ENCODE data around the gene ABLIM3. TPM values are rescaled to one million over a fixed set of nuclear protein-coding genes. Genes with fewer than 3 reads are reported as not detected.
A peak's percentile ranks its signal among the peaks of the same experiment; 100 is the strongest.

The ABLIM3 gene
- total and polyA plus RNA-seq, 10 of the 15 experiments (the other 5 are each of a cell fraction or from before 2014, with no cell fraction given) = 0.03 TPM; not detected in 9

DNA sequence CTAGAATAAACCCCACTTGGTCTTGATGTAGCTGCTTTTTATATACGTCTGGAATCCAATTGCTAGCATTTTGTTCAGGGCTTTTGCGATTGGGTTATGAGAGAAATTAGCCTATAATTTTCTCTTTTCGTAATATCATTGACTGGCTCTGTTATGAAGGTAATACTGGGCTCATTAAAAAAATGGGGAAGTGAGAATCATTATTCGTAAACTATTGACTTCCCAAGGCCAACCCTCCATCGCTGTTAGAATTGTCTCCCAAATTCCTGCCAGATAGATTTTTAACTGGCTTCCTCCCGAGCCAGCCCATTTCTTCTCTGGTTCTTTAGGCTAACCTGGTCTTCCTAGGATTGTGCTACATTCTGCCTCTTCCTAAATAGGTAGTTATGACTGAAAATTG is 168.1 kb downstream of the ABLIM3 start:
- no peaks in the 10 kb centered on the region for H3K9me3 ChIP-seq (replicated peaks; ENCODE audit: control insufficient read depth, insufficient read depth, low read length)
- H3K4me3 ChIP-seq = no peak overlapping the region
- no peak for FAIRE-seq
- 0 out of 3 replicates have a peak, but pooled peaks have one; percentile 27 for ATAC-seq
- no TSS peak for BruUV-seq (replicated peaks)
- H3K4me2 ChIP-seq (ENCODE audit: control insufficient read depth, insufficient read depth) = no peak overlapping the region
- ChIA-PET SMC1A (ENCODE audit: uncharacterized antibody, unreplicated experiment) (interaction anchor here (0.8 to 1.1 kb wide), 2 partner anchors 67 to 124 kb away, joined by 3 read pairs; no protein-coding TSS in a partner anchor), CTCF (interaction anchor here (1.1 to 2.4 kb wide), 4 partner anchors 8 to 62 kb away, joined by 3 to 7 read pairs (median 6); no protein-coding TSS in a partner anchor), RAD21 (ENCODE audit: unreplicated experiment) (no interaction called here), POLR2A (no interaction called here)
- in situ Hi-C loops (cut with MboI) = no loop called here
- H3K27me3 ChIP-seq (replicated peaks in 1 of 2; ENCODE audit: control insufficient read depth in 2 of 2, insufficient read depth in 2 of 2, low read length in 1 of 2) = peaks cover 0 to 2% of the 10 kb centered on the region in 2 experiments; a peak in 3 of 4 replicates
- H3K4me1 ChIP-seq (ENCODE audit: control insufficient read depth, insufficient read depth, low read length) = no peaks in the 10 kb centered on the region
- H3K27ac ChIP-seq (ENCODE audit: control insufficient read depth, insufficient read depth) = no peak overlapping the region
- TF ChIP-seq SREBF1 (IDR thresholded peaks at IDR 0.05; ENCODE audit: low read length) (no peak), NFXL1 (IDR thresholded peaks at IDR 0.05; ENCODE audit: borderline replicate concordance) (no peak), ESRRA (IDR thresholded peaks at IDR 0.05; ENCODE audit: low read length) (no peak), ZNF384 (IDR thresholded peaks at IDR 0.05; ENCODE audit: borderline replicate concordance, low read depth, low read length) (no peak), FOS (IDR thresholded peaks at IDR 0.05; ENCODE audit: borderline replicate concordance, extremely low read depth, insufficient read length) (no peak), TBL1XR1 (IDR thresholded peaks at IDR 0.05; ENCODE audit: low read depth, low read length) (no peak), NFIC (IDR thresholded peaks at IDR 0.05; ENCODE audit: low read depth, low read length) (no peak), SPI1 (IDR thresholded peaks at IDR 0.05; ENCODE audit: borderline replicate concordance, insufficient read depth, low read depth, low read length) (peak; percentile 78), MTA2 (IDR thresholded peaks at IDR 0.05; ENCODE audit: low read depth) (peak; percentile 43; the same call in 1 of the 2 replicates)
- H3K36me3 ChIP-seq (ENCODE audit: control insufficient read depth in 2 of 2, insufficient read depth in 2 of 2, low read length in 1 of 2) = no peaks in the 10 kb centered on the region
- 23% methylated on average over 6 of the region's 6 CpGs for whole genome bisulfite sequencing (ENCODE audit: insufficient coverage, insufficient replicate concordance, low lambda C conversion rate, missing lambda C conversion rate)
- H2AFZ ChIP-seq (ENCODE audit: control insufficient read depth, low read depth, low read length) = no peak overlapping the region
- DNase-seq (ENCODE audit: low read depth, low spot score) = no peak
- H3K79me2 ChIP-seq (ENCODE audit: control insufficient read depth, insufficient read depth, low read length) = no peaks in the 10 kb centered on the region
- H3K9ac ChIP-seq (ENCODE audit: control insufficient read depth, insufficient read depth, low read length) = no peak overlapping the region
- no peaks in the 10 kb centered on the region for H4K20me1 ChIP-seq (ENCODE audit: control insufficient read depth, insufficient read depth)
- intact Hi-C loops (cut with micrococcal nuclease; ENCODE audit: unreplicated experiment) = no loop called here

Other genes starting within 250 kb of the ABLIM3 start
- not detected in 2 replicates for gene SH3TC2, start 78.4 kb upstream of the ABLIM3 start, total RNA-seq (2014; rRNA removed)
- not detected in 2 replicates for gene SH3TC2, start 78.4 kb upstream of the ABLIM3 start, total RNA-seq (2014; rRNA removed; fragmentation: Illumina TruSeq; extraction: Trizol)
- not detected in 2 replicates for gene SH3TC2, start 78.4 kb upstream of the ABLIM3 start, total RNA-seq (2021)
- gene SH3TC2, start 78.4 kb upstream of the ABLIM3 start, polyA plus RNA-seq (2011; rRNA removed) = not detected in 2 replicates
- not detected in 2 replicates for gene SH3TC2, start 78.4 kb upstream of the ABLIM3 start, polyA plus RNA-seq (2014; fragmentation: Illumina TruSeq; extraction: Trizol)
- gene SH3TC2, start 78.4 kb upstream of the ABLIM3 start, polyA plus RNA-seq (2014; fragmentation: Nextera tagmentation; extraction: Ambion mirVana) = not detected
- not detected in 2 replicates for gene SH3TC2, start 78.4 kb upstream of the ABLIM3 start, polyA plus RNA-seq (2014; rRNA removed)
- not detected for gene SH3TC2, start 78.4 kb upstream of the ABLIM3 start, polyA plus RNA-seq (2016; fragmentation: Nextera tagmentation; extraction: Ambion mirVana)
- not detected in 2 replicates for gene AFAP1L1, start 130.4 kb downstream of the ABLIM3 start, total RNA-seq (2014; rRNA removed)
- not detected in 2 replicates for gene AFAP1L1, start 130.4 kb downstream of the ABLIM3 start, total RNA-seq (2014; rRNA removed; fragmentation: Illumina TruSeq; extraction: Trizol)
- gene AFAP1L1, start 130.4 kb downstream of the ABLIM3 start, total RNA-seq (2021) = not detected in 2 replicates
- gene AFAP1L1, start 130.4 kb downstream of the ABLIM3 start, polyA plus RNA-seq (2011; rRNA removed) = not detected in 2 replicates
- not detected in 2 replicates for gene AFAP1L1, start 130.4 kb downstream of the ABLIM3 start, polyA plus RNA-seq (2014; fragmentation: Illumina TruSeq; extraction: Trizol)
- under 1 TPM in 1 of 2 experiments, not detected in 1; 0.11 TPM for gene AFAP1L1, start 130.4 kb downstream of the ABLIM3 start, polyA plus RNA-seq (2014; fragmentation: Nextera tagmentation; extraction: Ambion mirVana)
- not detected in 2 replicates for gene AFAP1L1, start 130.4 kb downstream of the ABLIM3 start, polyA plus RNA-seq (2014; rRNA removed)
- gene AFAP1L1, start 130.4 kb downstream of the ABLIM3 start, polyA plus RNA-seq (2016; fragmentation: Nextera tagmentation; extraction: Ambion mirVana) = not detected
- gene GRPEL2, start 204.0 kb downstream of the ABLIM3 start, total RNA-seq (2014; rRNA removed) = 17.3 and 21.5 TPM in 2 replicates
- gene GRPEL2, start 204.0 kb downstream of the ABLIM3 start, total RNA-seq (2014; rRNA removed; fragmentation: Illumina TruSeq; extraction: Trizol) = 15.5 and 16.8 TPM in 2 replicates
- 16.8 and 19.7 TPM in 2 replicates for gene GRPEL2, start 204.0 kb downstream of the ABLIM3 start, total RNA-seq (2021)
- gene GRPEL2, start 204.0 kb downstream of the ABLIM3 start, polyA plus RNA-seq (2011; rRNA removed) = 20.2 and 28.1 TPM in 2 replicates
- gene GRPEL2, start 204.0 kb downstream of the ABLIM3 start, polyA plus RNA-seq (2014; fragmentation: Illumina TruSeq; extraction: Trizol) = 13.7 and 16.3 TPM in 2 replicates
- 1 to 10 TPM; 4.4 to 7.6 TPM for gene GRPEL2, start 204.0 kb downstream of the ABLIM3 start, polyA plus RNA-seq (2014; fragmentation: Nextera tagmentation; extraction: Ambion mirVana)
- gene GRPEL2, start 204.0 kb downstream of the ABLIM3 start, polyA plus RNA-seq (2014; rRNA removed) = 10.2 and 10.4 TPM in 2 replicates
- 10 to 100 TPM; 12.5 to 14.5 TPM for gene GRPEL2, start 204.0 kb downstream of the ABLIM3 start, polyA plus RNA-seq (2016; fragmentation: Nextera tagmentation; extraction: Ambion mirVana)
- gene PCYOX1L, start 216.6 kb downstream of the ABLIM3 start, total RNA-seq (2014; rRNA removed) = 12.4 and 13.4 TPM in 2 replicates
- gene PCYOX1L, start 216.6 kb downstream of the ABLIM3 start, total RNA-seq (2014; rRNA removed; fragmentation: Illumina TruSeq; extraction: Trizol) = 10.3 and 10.5 TPM in 2 replicates
- 13.4 and 13.5 TPM in 2 replicates for gene PCYOX1L, start 216.6 kb downstream of the ABLIM3 start, total RNA-seq (2021)
- gene PCYOX1L, start 216.6 kb downstream of the ABLIM3 start, polyA plus RNA-seq (2011; rRNA removed) = 8.0 and 9.6 TPM in 2 replicates
- 12.6 and 15.4 TPM in 2 replicates for gene PCYOX1L, start 216.6 kb downstream of the ABLIM3 start, polyA plus RNA-seq (2014; fragmentation: Illumina TruSeq; extraction: Trizol)
- 1 to 10 TPM; 2.9 to 5.4 TPM for gene PCYOX1L, start 216.6 kb downstream of the ABLIM3 start, polyA plus RNA-seq (2014; fragmentation: Nextera tagmentation; extraction: Ambion mirVana)
- gene PCYOX1L, start 216.6 kb downstream of the ABLIM3 start, polyA plus RNA-seq (2014; rRNA removed) = 14.6 and 14.8 TPM in 2 replicates
- 10 to 100 TPM; 15.3 to 17.0 TPM for gene PCYOX1L, start 216.6 kb downstream of the ABLIM3 start, polyA plus RNA-seq (2016; fragmentation: Nextera tagmentation; extraction: Ambion mirVana)
- not detected in 2 replicates for gene IL17B, start 237.8 kb downstream of the ABLIM3 start, total RNA-seq (2014; rRNA removed)
- gene IL17B, start 237.8 kb downstream of the ABLIM3 start, total RNA-seq (2014; rRNA removed; fragmentation: Illumina TruSeq; extraction: Trizol) = not detected in 2 replicates
- gene IL17B, start 237.8 kb downstream of the ABLIM3 start, total RNA-seq (2021) = not detected in 2 replicates
- not detected in 2 replicates for gene IL17B, start 237.8 kb downstream of the ABLIM3 start, polyA plus RNA-seq (2011; rRNA removed)
- gene IL17B, start 237.8 kb downstream of the ABLIM3 start, polyA plus RNA-seq (2014; fragmentation: Illumina TruSeq; extraction: Trizol) = not detected in 2 replicates
- gene IL17B, start 237.8 kb downstream of the ABLIM3 start, polyA plus RNA-seq (2014; fragmentation: Nextera tagmentation; extraction: Ambion mirVana) = not detected
- not detected in 2 replicates for gene IL17B, start 237.8 kb downstream of the ABLIM3 start, polyA plus RNA-seq (2014; rRNA removed)
- not detected for gene IL17B, start 237.8 kb downstream of the ABLIM3 start, polyA plus RNA-seq (2016; fragmentation: Nextera tagmentation; extraction: Ambion mirVana)